ENCODE results near the gene GRB10. TPM values are rescaled to one million over a fixed set of nuclear protein-coding genes. Genes with fewer than 3 reads are reported as not detected.

The GRB10 gene
- total RNA-seq (2022; extraction: Qiagen RNA extraction; ENCODE audit: low read depth): 68.4 to 95.1 TPM (median 82.8 TPM) in 5 replicates

DNA sequence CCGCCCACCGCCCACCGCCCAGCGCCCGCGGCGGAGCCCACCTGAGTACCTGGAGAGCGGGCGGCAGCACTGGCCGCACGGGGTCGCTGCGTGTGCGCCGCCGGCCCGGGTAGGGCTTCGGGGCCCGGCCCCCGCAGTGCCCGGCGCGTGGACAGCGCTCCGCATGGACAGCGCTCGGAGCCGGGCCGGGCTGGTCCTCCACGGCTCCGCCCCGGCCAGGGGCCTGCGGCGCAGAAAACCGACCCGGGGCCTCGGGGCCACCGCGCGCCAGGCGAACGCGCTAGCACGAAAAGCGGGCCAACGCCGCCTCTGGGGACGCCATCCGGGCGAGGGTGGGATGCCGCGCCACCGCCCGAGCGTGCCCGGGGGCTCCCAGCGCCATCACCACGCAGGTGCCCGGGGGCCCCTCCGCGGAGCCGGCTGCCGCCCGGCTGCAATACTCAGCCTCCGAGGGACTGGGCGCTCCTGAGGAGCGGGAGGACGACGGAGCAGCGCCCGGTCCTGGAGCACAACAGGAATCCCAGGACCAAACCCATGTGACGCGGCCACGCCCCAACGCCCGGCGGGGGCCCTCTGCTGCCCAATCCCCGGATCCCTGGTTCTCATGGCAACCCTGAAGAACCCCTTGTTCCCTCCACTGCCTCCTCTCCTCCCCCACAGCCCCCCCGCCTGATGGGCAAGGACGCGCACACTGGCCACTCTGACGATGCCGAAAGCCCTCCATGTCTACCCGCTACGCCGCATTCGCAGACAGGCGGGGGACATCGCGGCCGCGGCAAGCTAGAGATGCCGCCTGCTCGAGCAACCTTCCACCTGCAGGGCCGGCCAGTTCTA, at the start of gene GRB10:
Gene GRB10, minus strand, starts transcription at position 522 of the 834 bp plus-strand sequence. CDS start 50,574 bp downstream, outside the sequence.

DNA sequence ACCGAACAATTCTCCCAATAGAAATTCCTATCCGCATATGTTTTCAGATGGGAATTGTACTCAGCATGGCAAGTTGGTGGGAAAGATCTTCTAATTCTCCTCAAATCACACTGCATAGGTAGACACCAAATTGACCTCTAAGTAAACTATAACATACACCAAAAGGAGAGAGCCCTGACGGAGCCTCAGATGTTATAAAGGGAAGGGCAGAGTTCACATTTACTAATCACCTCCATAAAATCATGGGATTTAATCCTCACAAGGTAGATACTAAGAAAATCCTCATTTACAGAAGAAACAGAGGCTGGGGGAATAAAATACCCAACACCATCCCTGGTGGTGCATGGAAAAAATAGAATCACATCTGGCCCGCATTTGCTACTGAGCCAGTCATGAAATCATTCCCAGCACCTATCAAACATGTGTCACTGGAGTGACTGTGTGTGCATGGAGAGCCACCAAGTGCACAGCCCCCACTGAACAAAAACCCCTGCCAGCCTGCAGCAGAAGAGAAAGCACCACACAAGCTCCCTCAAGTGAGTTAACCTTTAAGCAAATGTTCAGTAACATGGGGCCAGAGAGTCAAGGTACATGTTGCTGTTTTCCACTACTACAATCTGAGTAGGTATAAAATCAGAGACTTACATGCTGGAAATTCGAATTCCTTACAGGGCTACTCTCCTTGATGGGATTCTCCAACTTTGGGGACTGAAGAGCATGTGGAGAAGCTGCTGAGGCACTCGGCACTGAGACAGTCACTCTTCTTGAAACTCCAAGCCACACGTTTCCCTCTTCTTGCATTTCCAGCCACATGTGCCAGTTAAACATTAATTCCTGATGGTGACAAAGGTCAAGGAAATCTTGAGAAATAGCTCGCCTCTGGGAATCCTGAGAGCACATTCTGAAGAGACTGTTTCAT, 217.8 kb downstream of the GRB10 start, which contains the start of gene DDC:
Gene DDC, minus strand, starts transcription at position 766 of the 919 bp plus-strand sequence. CDS start 21,320 bp downstream, outside the sequence.

Other genes with a start within 250 kb of the GRB10 start
- 0.76 to 1.8 TPM (median 1.2 TPM) in 5 replicates for gene DDC, start 217.5 kb downstream of the GRB10 start, total RNA-seq (2022; extraction: Qiagen RNA extraction; ENCODE audit: low read depth)

All from A549 treated with DMSO at 1 μM for 4 hours (cell line).